GM20000 (cell line): ENCODE measurements around the gene PRKCB.

Source experiments
- DNase-seq: peaks from one replicate; pipeline ENCODE4 v3.0.0; 2012; ENCODE audit warnings: low spot score
- TF ChIP-seq, protein P1 (sequence below): IDR thresholded peaks from 2 replicates; pipeline ENCODE4 v1.5.1; 2012; ENCODE audit warnings: mild to moderate bottlenecking, control low read depth; ENCODE audit errors: extremely low read depth, missing control alignments

The PRKCB gene

GRCh38 chr16:23917621-23918020 lies 81.8 kb downstream of the PRKCB start:
- TF ChIP-seq, protein P1, sequence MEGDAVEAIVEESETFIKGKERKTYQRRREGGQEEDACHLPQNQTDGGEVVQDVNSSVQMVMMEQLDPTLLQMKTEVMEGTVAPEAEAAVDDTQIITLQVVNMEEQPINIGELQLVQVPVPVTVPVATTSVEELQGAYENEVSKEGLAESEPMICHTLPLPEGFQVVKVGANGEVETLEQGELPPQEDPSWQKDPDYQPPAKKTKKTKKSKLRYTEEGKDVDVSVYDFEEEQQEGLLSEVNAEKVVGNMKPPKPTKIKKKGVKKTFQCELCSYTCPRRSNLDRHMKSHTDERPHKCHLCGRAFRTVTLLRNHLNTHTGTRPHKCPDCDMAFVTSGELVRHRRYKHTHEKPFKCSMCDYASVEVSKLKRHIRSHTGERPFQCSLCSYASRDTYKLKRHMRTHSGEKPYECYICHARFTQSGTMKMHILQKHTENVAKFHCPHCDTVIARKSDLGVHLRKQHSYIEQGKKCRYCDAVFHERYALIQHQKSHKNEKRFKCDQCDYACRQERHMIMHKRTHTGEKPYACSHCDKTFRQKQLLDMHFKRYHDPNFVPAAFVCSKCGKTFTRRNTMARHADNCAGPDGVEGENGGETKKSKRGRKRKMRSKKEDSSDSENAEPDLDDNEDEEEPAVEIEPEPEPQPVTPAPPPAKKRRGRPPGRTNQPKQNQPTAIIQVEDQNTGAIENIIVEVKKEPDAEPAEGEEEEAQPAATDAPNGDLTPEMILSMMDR, result no peak
- DNase-seq, result peak; percentile 48

- TF ChIP-seq, protein P1, result no peak
- no peak for DNase-seq
Observed at GRCh38 chr16:23920446-23920845, 84.7 kb downstream of the PRKCB start.

DNA sequence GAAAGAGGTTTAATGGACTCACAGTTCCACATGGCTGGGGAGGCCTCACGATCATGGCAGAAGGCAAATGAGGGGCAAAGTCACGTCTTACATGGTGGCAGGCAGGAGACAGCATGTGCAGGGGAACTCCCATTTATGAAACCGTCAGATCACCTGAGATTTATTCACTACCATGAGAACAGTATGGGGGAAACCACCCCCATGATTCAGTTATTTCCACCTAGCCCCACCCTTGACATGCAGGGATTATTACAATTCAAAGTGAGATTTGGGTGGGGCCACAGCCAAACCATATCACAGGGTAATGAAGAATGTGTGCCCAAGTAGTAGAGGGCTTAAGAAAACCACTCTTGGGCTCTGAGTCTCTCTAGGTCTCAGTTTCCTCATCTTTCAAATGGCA lies 85.1 kb downstream of the PRKCB start:
- DNase-seq, result no peak
- TF ChIP-seq, protein P1, result no peak

GRCh38 chr16:23922406-23922805 lies 86.6 kb downstream of the PRKCB start:
- TF ChIP-seq, protein P1, result no peak
- DNase-seq, result no peak

DNA sequence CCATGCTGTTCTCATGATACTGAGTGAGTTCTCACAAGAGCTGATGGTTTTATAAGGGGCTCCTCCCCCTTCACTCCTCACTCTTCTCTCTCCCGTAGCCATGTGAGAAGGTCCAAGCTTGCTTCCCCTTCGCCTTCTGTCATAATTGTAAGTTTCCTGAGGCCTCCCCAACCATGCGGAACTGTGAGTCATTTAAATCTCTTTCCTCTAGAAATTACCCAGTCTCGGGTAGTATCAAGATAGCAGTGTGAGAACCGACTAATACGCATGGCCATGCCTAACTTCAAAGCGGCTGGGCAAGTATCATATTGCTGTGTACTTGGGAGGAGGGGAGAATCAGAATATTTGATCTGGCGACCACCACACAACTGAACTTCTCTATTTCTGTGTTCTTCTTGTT lies 88.3 kb downstream of the PRKCB start:
- no peak for DNase-seq
- TF ChIP-seq, protein P1, result no peak

GRCh38 chr16:23927796-23928195 lies 92.0 kb downstream of the PRKCB start:
- no peak for DNase-seq
- TF ChIP-seq, protein P1, result no peak

DNA sequence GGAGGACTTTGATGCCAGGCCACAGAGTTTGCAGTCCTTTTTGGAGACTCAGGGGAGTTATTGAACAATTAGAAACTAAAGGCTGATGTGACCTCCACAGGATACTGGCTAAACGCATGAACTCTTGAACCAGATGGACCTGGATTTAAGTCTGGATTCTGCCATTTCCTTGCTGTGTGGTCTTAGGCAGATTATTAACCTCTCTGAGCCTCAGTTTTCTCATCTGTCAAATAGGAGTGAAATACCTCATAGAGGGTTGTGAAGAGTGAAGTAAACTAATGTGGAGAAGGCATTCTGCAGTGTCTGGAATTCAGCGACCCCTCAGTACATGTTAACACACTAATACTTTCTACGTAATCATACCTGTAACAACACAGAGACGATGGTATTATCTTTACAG lies 93.5 kb downstream of the PRKCB start:
- DNase-seq, result no peak
- TF ChIP-seq, protein P1, result no peak

GRCh38 chr16:23929856-23930255 lies 94.1 kb downstream of the PRKCB start:
- TF ChIP-seq, protein P1, result no peak
- DNase-seq, result no peak
